Kidney (tissue), 2 donors: ENCODE results near the gene HIGD2A. TPM values are rescaled to one million over a fixed set of nuclear protein-coding genes. Genes with fewer than 3 reads are reported as not detected.

Experiments used
- microRNA-seq: library from miRNA; unstranded; fragments of <30 nt; microRNA quantifications from one replicate; pipeline ENCODE4 v1.2.0, GENCODE V29; 2020
- polyA plus RNA-seq: library from polyadenylated mRNA; stranded (reverse); fragments of 350-450 nt; fragmentation: Illumina TruSeq; extraction: RNeasy Lipid Tissue Mini Kit (QIAGEN cat#74804); gene quantifications from one replicate; pipeline ENCODE4 v1.2.3, GENCODE V29; 2014; ENCODE audit warnings: low read depth, low replicate concordance; ENCODE audit not compliant: insufficient read depth
- total RNA-seq: library from RNA; stranded (reverse); fragmentation: NEBNext Ultra II Directional; extraction: Animal tissue kit (Norgen Biotek cat#: 25700); gene quantifications from one replicate; pipeline ENCODE4 v1.2.1, GENCODE V29; 2021
- donor health status: DM: yes; HTN: yes; CAD: no.

The HIGD2A gene
- total and polyA plus RNA-seq, 2 donors from 2014 or later, result 105 to 344 TPM

Small RNA genes lying within 50 kb of the gene (microRNA-seq; reads per million reads assigned to microRNA genes)
- gene MIR1271, result 12.2 reads per million, percentile 24 among the genes with 10 or more reads in this experiment

Other genes starting within 250 kb of the HIGD2A start
- gene SIMC1, start 150.3 kb upstream of the HIGD2A start, total RNA-seq, result 10.0 TPM
- 4.1 TPM for gene SIMC1, start 150.3 kb upstream of the HIGD2A start, polyA plus RNA-seq
- gene KIAA1191, start 27.0 kb upstream of the HIGD2A start, total RNA-seq, result 109 TPM
- gene KIAA1191, start 27.0 kb upstream of the HIGD2A start, polyA plus RNA-seq, result 208 TPM
- gene ARL10, start 23.3 kb upstream of the HIGD2A start, total RNA-seq, result 6.2 TPM
- gene ARL10, start 23.3 kb upstream of the HIGD2A start, polyA plus RNA-seq, result 2.9 TPM
- gene NOP16, start 153 bp upstream of the HIGD2A start, total RNA-seq, result 18.1 TPM
- gene NOP16, start 153 bp upstream of the HIGD2A start, polyA plus RNA-seq, result 32.1 TPM
- gene CLTB, start 27.8 kb downstream of the HIGD2A start, total RNA-seq, result 76.3 TPM
- 151 TPM for gene CLTB, start 27.8 kb downstream of the HIGD2A start, polyA plus RNA-seq
- 31.7 TPM for gene FAF2, start 59.6 kb downstream of the HIGD2A start, total RNA-seq
- 11.1 TPM for gene FAF2, start 59.6 kb downstream of the HIGD2A start, polyA plus RNA-seq
- gene RNF44, start 148.7 kb downstream of the HIGD2A start, total RNA-seq, result 61.8 TPM
- gene RNF44, start 148.7 kb downstream of the HIGD2A start, polyA plus RNA-seq, result 12.5 TPM
- gene CDHR2, start 160.6 kb downstream of the HIGD2A start, total RNA-seq, result 4.2 TPM
- gene CDHR2, start 160.6 kb downstream of the HIGD2A start, polyA plus RNA-seq, result 8.0 TPM
- gene GPRIN1, start 221.4 kb downstream of the HIGD2A start, total RNA-seq, result 1.3 TPM
- gene GPRIN1, start 221.4 kb downstream of the HIGD2A start, polyA plus RNA-seq, result 0.45 TPM
- gene SNCB, start 241.8 kb downstream of the HIGD2A start, total RNA-seq, result not detected
- not detected for gene SNCB, start 241.8 kb downstream of the HIGD2A start, polyA plus RNA-seq
- not detected for gene EIF4E1B, start 241.9 kb downstream of the HIGD2A start, total RNA-seq
- not detected for gene EIF4E1B, start 241.9 kb downstream of the HIGD2A start, polyA plus RNA-seq